Keratinocyte (primary cell): ENCODE measurements around the gene SENP1. TPM values are rescaled to one million over a fixed set of nuclear protein-coding genes. Genes with fewer than 3 reads are reported as not detected.

ENCODE experiments used
- DNase-seq: peaks from one replicate; pipeline ENCODE4 v3.0.0-alpha.2; 2011; ENCODE audit warnings: low read depth, missing footprints, low spot score
- FAIRE-seq: peaks from 2 replicates; lab custom pipeline; 2011; peaks lifted over from hg19 to GRCh38; lab: Jason Lieb, UNC
- H2AFZ ChIP-seq: 2 replicates; pipeline ENCODE4 v1.6.0; 2012; ENCODE audit warnings: low read length, control low read depth, inconsistent platforms; ENCODE audit not compliant: control insufficient read depth
- H3K27ac ChIP-seq: 2 replicates; pipeline ENCODE4 v1.5.1; 2011; ENCODE audit warnings: low read length; ENCODE audit not compliant: control insufficient read depth, insufficient read depth
- H3K27me3 ChIP-seq: 3 replicates; pipeline ENCODE4 v1.6.0; 2011; ENCODE audit warnings: low read length; ENCODE audit not compliant: control insufficient read depth, insufficient read depth; ENCODE audit errors: extremely low read depth
- H3K36me3 ChIP-seq, 2 experiments: 2 replicates in 1 of 2; 3 replicates in 1 of 2; pipeline ENCODE4 v1.5.1; 2011; ENCODE audit warnings: low read length in 2 of 2, mild to moderate bottlenecking in 1 of 2; ENCODE audit not compliant: control insufficient read depth in 2 of 2, insufficient read depth in 2 of 2; ENCODE audit errors: extremely low read depth in 1 of 2
- H3K4me1 ChIP-seq: 3 replicates; pipeline ENCODE4 v1.5.1; 2011; ENCODE audit warnings: low read length; ENCODE audit not compliant: control insufficient read depth, insufficient read depth; ENCODE audit errors: extremely low read depth
- H3K4me2 ChIP-seq: 3 replicates; pipeline ENCODE4 v1.6.0; 2011; ENCODE audit warnings: low read depth, low read length; ENCODE audit not compliant: control insufficient read depth, insufficient read depth; ENCODE audit errors: extremely low read depth
- H3K4me3 ChIP-seq, 3 experiments: fragments of 200-600 bp in 1 of 3; sonication (generic) in 1 of 3; 2 replicates in 2 of 3; 3 replicates in 1 of 3; pipeline ENCODE4 v1.5.1; 2011 to 2016; ENCODE audit warnings: low read length in 3 of 3, mild to moderate bottlenecking in 3 of 3, control low read depth in 2 of 3, inconsistent platforms in 1 of 3, low read depth in 1 of 3, mixed read lengths in 1 of 3, mixed run types in 1 of 3, moderate library complexity in 1 of 3; ENCODE audit not compliant: control insufficient read depth in 2 of 3, insufficient read depth in 2 of 3; ENCODE audit errors: extremely low read depth in 1 of 3
- H3K79me2 ChIP-seq: 2 replicates; pipeline ENCODE4 v1.6.0; 2012; ENCODE audit warnings: low read length; ENCODE audit not compliant: control insufficient read depth, insufficient read depth
- H3K9ac ChIP-seq: 3 replicates; pipeline ENCODE4 v1.6.0; 2011; ENCODE audit warnings: low read length; ENCODE audit not compliant: control insufficient read depth, insufficient read depth; ENCODE audit errors: extremely low read depth
- H3K9me1 ChIP-seq: 3 replicates; pipeline ENCODE4 v1.6.0; 2011; ENCODE audit warnings: low read length; ENCODE audit not compliant: control insufficient read depth, insufficient read depth; ENCODE audit errors: extremely low read depth
- H3K9me3 ChIP-seq: 2 replicates; pipeline ENCODE4 v1.5.1; 2012; ENCODE audit warnings: low read depth, low read length; ENCODE audit not compliant: control insufficient read depth
- H4K20me1 ChIP-seq: 3 replicates; pipeline ENCODE4 v1.6.0; 2011; ENCODE audit warnings: low read length; ENCODE audit not compliant: control insufficient read depth, insufficient read depth; ENCODE audit errors: extremely low read depth
- CTCF ChIP-seq, 3 experiments: IDR thresholded peaks in 1 of 3; conservative IDR thresholded peaks in 1 of 3; optimal IDR thresholded peaks in 1 of 3; 2 replicates in 2 of 3; 3 replicates in 1 of 3; pipeline versions ENCODE3 to v1.5.1; 2011; ENCODE audit warnings: low read length in 3 of 3, mild to moderate bottlenecking in 3 of 3, moderate library complexity in 2 of 3, control low read depth in 1 of 3, inconsistent platforms in 1 of 3; ENCODE audit not compliant: insufficient read depth in 2 of 3; ENCODE audit errors: extremely low read depth in 1 of 3
- EZH2 ChIP-seq: IDR thresholded peaks from one replicate; pipeline ENCODE4 v1.6.1; 2012; ENCODE audit warnings: inconsistent platforms, mild to moderate bottlenecking, low read length, moderate library complexity
- dilution Hi-C: fragments of 300-500 bp; cut with MboI; formaldehyde crosslinking; loops from one replicate; pipeline ENCODE4 v1.7.0; 2020; ENCODE audit warnings: low sequenced_read_pairs; ENCODE audit not compliant: extremely low pct_ligation_motif_present
- polyA plus RNA-seq, 5 experiments: library from polyadenylated mRNA; depleted of rRNA in 3 of 5; stranded (reverse) in 3 of 5; stranded (forward) in 1 of 5; unstranded in 1 of 5; fragments of >200 nt; gene quantifications; 1 replicate in 1 of 5; 2 replicates in 3 of 5; 3 replicates in 1 of 5; pipeline versions ENCODE4 v1.2.1 to v1.2.3, GENCODE V29; 2011 to 2012; ENCODE audit warnings: missing spikeins in 2 of 5, low read depth in 1 of 5, low replicate concordance in 1 of 5

Gene SENP1
- polyA plus RNA-seq, 1 donor (not counting 4 experiments of a cell fraction or from before 2014, with no cell fraction given): 15.4 TPM

- H3K9ac ChIP-seq: no peak overlapping the region
- dilution Hi-C loops: no loop called here
- H3K79me2 ChIP-seq: no peaks in the 10 kb centered on the region
- H3K27ac ChIP-seq: no peak overlapping the region
- H2AFZ ChIP-seq: no peak overlapping the region
- DNase-seq (no peak), FAIRE-seq (no peak)
- H3K4me3 ChIP-seq: no peak overlapping the region
- no peaks in the 10 kb centered on the region for H4K20me1 ChIP-seq
- H3K4me1 ChIP-seq: no peaks in the 10 kb centered on the region
- TF ChIP-seq CTCF (optimal IDR thresholded peaks at IDR 0.05 in 1 of 3, IDR thresholded peaks at IDR 0.05 in 1 of 3, conservative IDR thresholded peaks at IDR 0.05 in 1 of 3; ENCODE audit: extremely low read depth in 1 of 3, insufficient read depth in 2 of 3, low read length in 3 of 3): no peak
- no peak overlapping the region for H3K4me2 ChIP-seq
- no peaks in the 10 kb centered on the region for H3K36me3 ChIP-seq
- H3K9me3 ChIP-seq: no peaks in the 10 kb centered on the region
- no peaks in the 10 kb centered on the region for H3K9me1 ChIP-seq
- H3K27me3 ChIP-seq: peaks cover 21% of the 10 kb centered on the region
Observed at GRCh38 chr12:48013287-48013686, 92.6 kb downstream of the SENP1 start.

GRCh38 chr12:48012070-48012469, 93.8 kb downstream of the SENP1 start:
- dilution Hi-C loops: no loop called here
- TF ChIP-seq CTCF (optimal IDR thresholded peaks at IDR 0.05 in 1 of 3, IDR thresholded peaks at IDR 0.05 in 1 of 3, conservative IDR thresholded peaks at IDR 0.05 in 1 of 3; ENCODE audit: extremely low read depth in 1 of 3, insufficient read depth in 2 of 3, low read length in 3 of 3) (no peak), EZH2 (no peak)

More at GRCh38 chr12:48012070-48012469, 93.8 kb downstream of the SENP1 start:
- Histone ChIP-seq H3K9ac (no peak overlapping the region), H3K79me2 (no peaks in the 10 kb centered on the region), H3K9me3 (no peaks in the 10 kb centered on the region), H3K4me3 (no peak overlapping the region), H4K20me1 (no peaks in the 10 kb centered on the region), H3K27me3 (peaks cover 20% of the 10 kb centered on the region), H3K27ac (no peak overlapping the region), H3K9me1 (no peaks in the 10 kb centered on the region), H3K4me1 (no peaks in the 10 kb centered on the region), H3K4me2 (no peak overlapping the region), H2AFZ (no peak overlapping the region), H3K36me3 (no peaks in the 10 kb centered on the region)
- no peak for FAIRE-seq
- DNase-seq: no peak
